ENCODE data around the gene ENPP6.
"Not testable (repeated sequence)": the region's sequence is repeated elsewhere in the genome, so short reads cannot be mapped to it uniquely, and the experiment has no call there.

Gene ENPP6

DNA sequence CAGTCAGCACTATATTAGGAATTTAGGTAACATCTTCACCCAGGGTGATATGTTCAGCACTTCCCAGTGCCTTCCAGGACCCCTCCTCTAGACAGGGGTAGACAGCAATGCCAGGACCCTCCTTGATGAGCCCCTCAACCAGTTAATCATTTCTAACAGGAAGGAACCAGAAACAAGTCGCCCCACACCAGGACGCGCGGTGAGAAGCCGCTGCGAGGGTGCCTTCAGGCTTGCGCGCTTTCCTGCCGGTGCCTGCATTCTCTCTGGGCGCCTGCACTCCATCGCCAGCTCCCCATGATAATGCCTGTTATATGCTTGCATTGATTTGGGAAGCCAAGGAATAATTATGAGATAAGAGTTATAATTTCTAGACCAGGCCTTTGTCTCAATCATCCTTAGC, 116.0 kb downstream of the ENPP6 start:
- DNase-seq: no peak

DNA sequence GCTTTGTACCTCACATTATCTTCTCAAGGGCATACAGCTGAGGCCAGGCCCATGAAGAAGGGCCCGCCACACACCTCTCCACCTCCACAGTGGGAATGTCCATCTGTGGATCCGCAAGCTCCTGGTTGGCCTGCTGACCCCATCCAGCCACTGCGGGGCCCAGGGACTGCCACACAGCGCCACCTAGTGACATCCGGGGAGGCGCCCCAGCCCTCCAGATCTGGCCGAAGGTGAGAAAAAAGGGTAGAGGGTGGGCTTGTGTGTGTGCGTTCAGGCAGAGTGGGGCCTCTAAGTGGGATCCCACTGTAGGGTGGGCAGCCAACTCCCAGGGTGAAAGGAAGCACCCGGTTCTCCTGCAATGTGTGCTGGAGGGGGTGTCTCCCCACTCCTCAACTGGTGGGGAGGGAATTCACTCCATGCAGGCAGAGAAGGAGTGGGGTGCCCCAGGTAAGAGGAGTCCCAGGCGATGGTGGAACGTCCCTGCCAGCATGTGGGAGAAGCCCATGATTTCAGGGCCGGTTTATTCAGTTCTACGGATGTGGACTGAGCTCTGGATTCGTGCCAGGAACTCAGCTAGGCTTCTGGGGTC, 117.3 kb downstream of the ENPP6 start:
- DNase-seq: peak; percentile 19

DNA sequence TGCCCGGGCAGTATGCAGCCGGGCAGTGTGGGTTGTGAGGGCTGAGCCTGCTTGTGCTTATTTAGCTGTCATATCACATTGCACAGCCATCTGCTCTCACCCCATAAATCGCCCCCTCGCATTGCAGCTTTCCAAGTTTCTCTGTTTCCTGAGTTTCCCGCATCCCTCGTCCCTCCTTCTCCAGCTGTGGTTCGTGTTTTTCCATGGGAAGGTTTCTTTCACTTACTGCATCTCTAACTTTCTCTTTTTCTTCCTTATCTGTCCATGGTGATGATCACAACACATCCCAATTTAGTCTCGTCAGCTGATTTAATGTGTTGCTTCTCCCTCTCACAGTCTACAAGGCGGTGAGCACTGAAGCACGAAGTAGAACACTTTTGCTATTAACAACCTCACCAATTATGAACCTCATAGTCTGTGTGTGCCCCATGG, 118.1 kb downstream of the ENPP6 start:
- DNase-seq: no peak

DNA sequence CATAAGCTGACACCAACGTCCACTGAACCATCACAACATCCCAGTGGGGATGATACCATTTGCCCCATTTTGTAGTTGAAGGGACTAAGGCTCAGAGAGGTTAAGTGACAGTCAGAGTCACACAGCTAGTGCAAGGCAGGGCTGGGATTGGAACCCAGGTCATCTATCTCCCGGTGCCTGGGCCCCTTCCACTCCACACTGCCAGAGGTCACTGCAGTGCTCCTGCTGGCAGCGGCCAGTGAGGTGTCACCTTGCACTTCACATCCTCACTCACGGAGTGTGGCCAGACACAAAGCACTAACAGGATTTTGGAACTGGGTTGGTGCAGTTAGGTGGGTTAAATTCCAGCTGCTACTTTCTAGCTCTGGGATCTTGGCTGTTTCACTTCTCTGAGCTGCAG, 118.7 kb downstream of the ENPP6 start:
- no peak for DNase-seq

DNA sequence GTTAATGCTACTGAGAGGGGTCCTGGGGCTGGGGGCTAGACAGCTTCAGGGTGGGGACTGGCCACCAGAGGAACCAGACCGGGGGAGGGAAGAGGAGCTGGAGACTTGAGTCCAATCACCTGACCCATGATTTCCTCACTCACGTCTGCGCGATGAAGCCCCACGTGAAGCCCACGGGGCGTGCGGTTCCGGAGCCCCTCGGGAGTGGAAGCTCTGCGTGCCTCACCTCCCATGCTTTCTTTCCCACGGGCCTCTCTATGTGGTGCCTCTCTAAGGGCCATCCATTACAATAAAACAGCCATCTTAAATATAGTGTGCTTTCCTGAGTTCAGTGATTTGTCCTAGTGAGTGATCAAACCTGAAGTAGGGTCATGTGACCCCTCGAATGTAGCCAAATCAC, 119.9 kb downstream of the ENPP6 start:
- DNase-seq: no peak

DNA sequence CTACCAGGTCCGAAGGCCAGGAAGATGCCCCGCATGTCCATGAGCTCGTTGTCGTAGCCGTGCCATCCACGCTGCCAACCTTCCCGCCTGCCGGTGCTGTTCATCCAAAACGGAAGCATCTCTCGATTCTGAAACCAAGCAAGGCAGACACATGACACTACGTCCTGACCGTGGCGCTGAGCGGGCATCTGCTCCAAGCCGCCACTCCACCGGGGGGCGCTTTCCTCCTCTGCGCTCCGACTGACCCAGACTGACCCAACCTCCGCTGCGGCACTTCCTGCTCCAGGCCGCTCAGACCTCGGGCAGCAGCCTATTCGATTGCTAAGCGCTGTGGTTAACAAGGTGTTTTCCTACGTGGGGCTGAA, 120.5 kb downstream of the ENPP6 start:
- DNase-seq: no peak

DNA sequence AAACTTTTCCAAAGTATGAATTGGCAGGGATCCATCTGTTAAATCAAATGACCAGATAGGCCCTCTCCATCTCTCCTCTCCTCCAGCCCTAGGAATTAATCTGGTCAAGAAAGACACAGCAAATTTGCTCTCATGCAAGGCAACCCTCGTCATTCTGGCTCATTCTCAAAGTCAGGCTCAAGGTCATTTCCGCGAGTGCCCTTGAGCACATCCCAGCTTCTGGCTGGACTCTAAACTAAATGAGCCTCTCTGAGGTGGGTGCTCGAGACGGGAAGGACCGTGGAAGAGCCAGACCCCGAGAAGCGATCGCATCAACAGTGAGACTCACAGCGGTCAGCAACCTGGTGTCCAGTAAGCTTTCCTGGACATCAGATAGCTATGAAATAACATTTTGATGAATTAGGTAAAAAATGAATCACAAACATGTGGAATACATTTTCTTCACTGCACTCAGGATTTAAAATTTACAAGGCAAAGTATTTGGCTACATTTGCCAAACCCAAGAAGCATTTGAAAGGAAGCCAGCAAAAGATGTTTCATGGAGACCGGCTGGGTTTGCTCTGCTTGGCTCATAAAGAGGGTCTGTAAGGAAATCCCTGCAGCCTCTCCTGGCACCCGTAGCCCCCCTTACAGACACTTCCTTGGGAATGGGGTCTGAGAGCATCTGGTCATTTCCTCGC, 121.0 kb downstream of the ENPP6 start:
- no peak for DNase-seq

DNA sequence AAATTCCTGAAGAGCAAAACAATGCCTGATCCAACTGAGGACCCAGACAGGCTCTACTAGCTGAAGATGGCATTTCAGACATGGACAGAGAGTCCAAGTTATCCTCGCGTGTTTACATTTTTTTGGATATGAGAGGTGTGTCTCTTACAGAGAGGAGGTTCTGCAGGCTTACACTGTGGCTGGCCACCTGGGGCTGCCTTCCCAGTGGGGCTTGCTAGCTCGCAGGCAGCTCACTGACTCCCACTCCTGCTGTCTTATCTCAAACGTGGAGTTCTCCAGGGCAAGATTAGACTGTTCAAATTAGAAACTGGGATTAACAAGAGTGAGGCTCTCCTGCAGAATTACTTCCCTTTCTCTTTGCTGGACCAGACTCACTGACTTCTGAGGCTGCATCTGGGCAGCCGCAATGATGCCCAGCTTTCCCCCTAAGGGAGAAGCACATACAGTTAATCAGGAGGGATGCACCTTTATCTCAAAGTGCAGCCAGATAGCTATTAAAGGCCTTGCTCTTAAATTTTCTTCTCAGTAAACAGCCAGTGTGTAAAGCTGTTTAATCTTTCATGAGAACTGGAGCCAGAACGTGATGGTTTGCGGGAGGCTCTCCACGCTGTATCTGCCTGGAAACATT, 123.0 kb downstream of the ENPP6 start:
- DNase-seq: no peak

DNA sequence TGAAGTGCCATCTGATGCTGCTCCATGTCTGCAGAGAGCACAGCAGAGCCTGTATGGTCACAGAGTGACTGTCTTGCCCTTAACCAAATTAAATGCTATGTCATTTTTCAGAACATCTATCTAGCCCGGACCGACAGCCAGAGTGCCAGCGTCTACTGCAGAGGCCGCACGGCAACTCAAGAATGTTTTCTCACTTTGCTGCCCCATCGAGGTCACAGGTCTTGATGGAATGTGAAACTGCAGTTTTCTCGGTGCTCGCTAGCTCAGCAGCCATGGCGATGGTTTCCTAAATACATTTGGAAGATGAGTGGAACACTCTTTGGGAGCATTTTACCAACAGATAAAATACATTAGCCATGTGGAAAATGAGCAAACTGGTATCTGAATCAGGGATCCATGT, 125.7 kb downstream of the ENPP6 start:
- DNase-seq: no peak

DNA sequence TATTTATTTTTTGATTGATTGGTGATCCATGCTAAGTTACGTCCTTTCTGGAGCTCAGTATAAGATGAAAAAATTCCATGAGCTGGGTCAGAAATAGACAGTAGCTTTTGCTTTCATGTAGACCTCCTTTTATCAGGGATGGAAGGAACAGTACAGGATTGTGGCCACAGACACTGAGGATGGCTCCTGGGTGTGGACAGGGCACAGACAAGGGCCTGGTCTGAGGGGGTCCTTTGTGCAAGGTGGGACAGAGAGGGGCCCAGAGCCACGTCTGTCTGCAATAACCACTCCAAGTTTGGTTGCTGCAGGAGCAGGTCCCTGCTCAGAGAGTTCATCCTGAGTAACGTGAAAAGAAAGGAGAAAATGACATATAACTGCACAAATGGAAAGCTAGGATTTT, 127.1 kb downstream of the ENPP6 start:
- DNase-seq: no peak

DNA sequence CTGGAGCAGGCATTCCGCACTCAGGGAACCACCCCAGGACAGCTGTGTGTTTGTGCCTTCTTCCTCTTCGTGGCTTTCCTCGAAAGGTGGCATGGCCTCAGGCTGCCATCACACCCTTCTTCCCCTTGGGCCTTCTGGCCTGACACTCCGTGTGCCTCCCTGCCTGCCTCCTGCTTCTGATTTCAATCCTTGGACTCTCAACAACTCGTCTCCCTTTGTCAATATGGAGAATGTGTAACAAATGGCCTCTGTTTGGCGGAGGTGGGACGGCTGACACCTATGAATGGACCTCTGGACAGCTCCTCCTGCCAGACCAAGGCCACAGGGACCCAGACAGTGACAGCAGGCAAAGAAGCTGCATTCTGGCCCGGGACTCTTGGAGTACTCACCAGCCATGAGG, 137.0 kb downstream of the ENPP6 start:
- DNase-seq: no peak

DNA sequence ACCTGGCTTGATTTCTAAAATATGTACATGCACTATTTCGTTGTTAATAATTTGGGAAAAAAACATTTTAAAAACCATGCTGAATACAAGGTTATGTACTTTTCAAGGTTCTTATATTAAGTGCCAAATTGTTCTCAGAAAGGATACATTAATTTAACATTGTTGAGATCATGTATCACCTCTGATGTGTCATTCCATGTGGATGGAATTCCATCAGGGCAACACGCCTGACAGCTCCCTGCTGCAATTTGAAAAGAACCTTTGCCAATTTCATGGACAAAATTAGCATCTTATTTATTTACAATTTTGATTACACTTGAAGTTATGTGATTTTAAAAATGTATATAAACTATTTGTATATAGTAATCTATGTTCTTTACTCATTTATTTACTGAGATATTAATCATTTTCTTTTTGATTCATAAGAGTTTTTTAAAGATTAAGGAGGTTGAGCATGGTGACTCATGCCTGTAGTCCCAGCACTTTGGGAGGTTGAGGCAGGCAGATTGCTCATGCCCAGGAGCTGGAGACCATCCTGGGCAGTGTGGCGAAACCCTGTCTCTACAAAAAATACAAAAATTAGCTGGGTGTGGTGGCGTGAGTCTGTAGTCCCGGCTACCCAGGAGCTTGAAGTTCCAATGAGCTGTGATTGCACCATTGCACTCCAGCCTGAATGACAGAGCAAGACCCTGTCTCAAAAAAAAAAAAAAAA, 142.8 kb downstream of the ENPP6 start:
- DNase-seq: no peak

DNA sequence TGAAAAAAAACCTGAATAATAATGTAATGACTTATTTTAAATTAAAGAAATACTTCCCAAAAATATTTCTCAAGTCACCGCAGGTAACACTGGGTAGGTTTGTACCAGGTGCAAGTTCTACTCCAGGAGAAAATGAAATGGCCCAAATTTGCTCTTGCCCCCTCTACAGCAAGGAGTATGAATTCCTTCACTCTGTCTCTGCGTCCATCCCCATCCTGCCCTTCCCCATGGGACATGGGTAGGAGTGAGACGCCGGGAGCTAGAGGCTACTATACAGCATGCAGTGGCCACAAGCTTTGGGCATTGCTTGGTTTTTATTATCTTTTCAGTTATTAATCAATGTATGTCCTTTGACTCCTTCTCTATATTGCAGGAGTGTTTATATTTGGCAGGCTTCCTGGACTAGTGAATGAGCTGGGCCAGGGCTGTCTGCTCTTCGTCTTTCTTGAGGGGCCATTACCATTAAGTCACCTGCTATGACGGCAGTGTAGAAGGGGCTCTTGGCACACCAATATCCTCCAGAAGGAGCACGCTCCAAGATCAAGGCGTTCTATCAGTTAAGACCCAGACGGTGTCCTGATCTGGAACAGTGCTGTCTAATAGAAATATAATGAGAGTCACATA, 149.6 kb downstream of the ENPP6 start:
- no peak for DNase-seq

DNA sequence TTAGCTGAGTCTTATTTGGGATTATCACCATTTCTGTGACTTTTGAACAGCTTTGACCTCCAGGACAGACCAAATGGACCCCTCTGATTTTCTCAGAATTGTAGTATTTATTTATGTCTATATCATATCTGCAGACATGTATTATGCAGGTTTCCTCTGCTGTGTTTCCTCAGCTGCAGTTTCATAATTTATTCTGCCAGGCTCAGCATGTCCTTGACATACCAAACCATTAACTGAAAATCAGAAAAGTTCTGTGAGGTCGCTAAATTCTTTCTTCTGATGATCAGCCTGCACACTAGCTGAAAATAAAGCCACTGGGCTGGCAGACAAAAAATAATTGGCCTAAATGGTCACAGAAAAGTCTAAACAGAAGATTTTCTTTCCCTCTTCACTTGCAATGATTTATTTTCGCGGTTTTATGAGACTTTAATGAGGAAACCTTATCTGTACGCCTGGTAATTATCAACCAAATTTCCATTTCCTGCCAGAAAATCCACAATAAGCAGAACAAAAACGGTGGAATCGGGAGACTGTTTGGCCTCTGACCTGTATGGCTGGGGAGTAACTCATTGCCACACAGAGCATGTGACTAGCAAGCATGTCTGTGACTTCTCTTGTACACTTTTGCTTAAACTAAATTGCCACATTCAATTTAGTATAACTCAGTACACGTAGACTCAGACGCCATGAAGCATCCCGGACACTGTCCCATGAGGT, 150.9 kb downstream of the ENPP6 start:
- no peak for DNase-seq

DNA sequence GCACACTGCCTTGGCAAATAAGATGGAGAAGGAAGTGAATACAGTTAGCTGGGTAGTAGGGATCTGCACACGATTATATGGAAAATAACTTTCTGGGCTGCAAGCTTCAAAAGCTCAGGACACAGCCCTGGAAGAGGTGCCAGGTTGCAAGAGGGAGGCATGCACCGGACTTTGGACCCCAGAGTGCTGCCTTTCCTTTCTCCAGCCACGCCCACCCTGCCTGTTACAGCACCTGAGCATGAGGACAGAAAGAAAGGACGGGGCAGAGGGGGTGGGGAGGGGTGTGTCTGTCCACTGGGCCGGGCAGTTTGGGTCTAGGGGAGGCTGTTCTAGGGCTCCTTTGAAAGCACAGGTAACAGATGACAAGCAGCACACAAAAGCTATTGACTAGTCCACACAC, 152.8 kb downstream of the ENPP6 start:
- no peak for DNase-seq

DNA sequence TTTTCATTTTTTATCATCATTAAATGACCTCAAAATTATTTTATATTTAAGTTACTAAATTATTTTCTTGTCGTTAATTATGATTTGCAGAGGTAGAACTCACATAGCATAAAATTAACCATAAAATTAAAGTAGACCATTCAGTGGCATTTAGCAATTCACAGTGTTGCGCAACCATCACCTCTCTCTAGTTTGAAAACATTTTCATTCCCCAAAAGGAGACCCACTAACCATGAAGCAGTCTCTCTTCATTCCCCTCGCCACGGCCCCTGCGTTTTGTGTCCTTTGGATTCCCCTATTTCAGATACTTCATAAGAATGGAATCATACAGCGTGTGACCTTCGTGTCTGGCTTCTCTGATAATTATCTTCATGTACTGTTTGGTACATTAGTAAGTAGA, 154.9 kb downstream of the ENPP6 start:
- no peak for DNase-seq

DNA sequence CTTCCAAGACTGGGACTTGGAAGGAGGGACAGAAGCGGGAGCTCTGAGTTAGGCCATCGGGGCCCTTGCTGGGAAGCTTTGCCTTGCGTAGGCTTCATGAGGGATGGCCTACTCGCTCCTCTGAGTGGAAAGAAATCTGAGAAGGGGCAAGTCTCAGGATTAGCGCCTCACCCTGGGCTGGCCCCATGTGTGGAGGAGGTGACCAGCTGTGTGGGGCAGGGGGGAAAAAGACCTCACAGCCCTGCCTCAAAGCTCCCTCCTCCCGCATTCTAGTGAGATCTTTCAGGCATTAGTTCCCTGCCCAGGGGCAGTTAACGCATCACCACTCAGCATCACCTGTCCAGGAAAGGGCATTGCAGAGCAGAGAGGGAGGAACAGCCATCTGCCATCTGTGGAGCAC, 156.1 kb downstream of the ENPP6 start:
- no peak for DNase-seq

DNA sequence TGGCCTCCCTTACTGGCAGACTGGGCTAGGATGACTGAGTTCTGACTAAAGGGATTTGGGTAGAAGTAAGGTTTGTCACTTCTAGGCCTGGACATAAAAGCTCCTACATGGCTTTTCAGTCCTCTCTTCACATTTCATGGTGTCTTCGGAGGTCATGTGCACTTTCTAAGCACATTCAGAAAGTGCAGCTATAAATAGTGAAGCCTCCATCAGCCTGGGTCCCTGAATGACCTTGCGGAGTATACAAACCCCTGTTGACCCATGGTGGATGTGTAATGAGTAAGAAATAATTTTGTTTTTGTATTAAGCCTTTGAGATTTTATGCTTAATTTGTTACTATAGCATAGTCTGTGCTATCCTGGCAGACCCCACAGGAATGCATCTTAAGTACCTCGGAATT, 158.6 kb downstream of the ENPP6 start:
- no peak for DNase-seq

DNA sequence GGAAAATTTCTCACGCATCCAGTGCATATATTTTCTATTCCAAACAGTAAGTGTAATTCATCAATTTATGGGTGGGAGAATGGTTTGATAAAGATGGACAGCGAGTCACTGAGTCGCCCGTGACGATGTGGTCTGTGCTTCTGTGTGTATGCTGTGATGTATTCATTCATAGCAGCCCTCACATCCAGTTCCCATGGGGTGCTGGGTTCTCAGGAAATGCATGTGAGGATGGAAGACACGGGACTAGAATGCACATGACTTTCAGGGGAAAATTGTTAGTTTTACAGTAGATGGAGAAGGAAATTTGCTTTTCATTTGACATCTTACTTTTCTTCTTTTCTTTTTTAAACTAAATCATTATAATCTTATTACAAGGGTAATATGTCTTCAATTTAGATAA, 159.6 kb downstream of the ENPP6 start:
- DNase-seq: no peak

DNA sequence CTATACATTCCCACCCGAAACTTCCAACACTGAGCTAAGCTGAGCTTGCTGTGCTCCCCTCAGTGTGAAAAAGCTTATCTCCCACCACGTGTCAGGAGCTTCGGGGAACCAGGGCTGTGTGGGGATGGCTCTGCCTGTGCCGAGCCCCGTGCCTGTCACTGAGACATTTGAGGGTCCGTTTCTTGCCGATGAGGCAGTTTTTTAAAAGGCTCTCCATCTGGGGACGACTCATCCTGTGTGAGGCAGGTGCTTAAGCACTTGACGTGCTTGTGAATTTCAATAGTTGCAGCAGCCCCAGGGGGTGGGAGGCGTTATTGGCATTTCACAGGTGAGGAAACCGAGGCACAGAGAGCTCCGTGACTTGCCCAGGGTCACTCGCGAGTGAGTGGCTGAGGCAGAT, 160.8 kb downstream of the ENPP6 start:
- no peak for DNase-seq

DNA sequence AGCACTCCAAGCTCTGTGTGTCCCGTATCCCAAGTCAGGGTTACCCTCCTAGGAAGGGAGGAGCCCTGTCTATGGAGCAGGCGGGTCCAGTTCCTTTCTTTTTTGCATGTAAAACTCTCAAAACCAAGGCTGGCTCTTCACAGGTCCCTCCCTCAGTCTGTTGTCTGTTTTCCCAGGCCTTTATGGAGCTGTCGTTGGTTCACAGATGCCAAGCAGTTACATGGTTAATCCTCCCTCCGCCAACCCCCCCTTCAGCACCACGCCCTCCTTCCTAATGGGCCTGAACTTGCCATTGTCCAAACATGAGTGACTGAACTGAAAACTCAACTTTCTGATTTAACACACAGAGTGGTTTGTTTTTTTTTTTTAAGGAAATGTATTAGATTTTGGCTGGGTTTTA, 164.2 kb downstream of the ENPP6 start:
- no peak for DNase-seq

DNA sequence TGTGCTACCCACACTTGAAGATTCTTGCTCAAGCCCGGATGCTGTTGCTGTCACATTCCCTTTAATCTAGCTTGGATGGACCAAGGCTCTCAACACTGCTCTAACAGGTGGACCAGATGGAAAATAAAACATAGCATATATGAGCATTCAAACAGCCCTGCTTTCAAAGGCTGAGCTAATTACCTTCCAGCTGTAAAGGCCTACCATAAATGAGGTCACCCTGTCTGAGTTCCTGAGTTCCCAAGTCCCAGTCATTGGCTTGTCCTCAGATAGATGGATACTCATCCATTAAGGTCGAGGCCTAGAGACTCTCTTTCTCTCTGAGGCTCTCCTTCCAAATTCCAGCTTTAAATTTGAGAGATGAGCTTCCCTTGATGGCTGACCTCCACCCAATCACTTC, 165.1 kb downstream of the ENPP6 start:
- no peak for DNase-seq

DNA sequence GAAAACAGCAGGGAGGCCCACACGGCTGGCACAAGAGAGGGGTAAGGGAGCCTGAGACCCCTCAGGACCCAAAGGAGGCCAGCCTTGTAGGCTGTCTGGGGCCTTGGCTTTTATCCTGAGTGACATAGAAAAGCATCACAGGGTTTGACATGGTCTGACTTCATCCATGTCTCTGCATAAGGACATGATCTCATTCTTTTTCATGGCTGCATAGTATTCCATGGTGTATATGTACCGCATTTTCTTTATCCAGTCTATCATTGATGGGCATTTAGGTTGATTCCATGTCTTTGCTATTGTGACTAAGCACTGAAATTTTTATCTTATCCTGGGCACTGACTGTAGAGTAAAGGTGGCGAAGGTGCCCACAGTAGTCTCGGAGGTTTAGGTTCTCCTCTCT, 166.4 kb downstream of the ENPP6 start:
- DNase-seq: not testable (repeated sequence)

All from NCI-H345 (cell line).